ENCODE results near the gene THOC6. TPM values are rescaled to one million over a fixed set of nuclear protein-coding genes. Genes with fewer than 3 reads are reported as not detected.

Gene THOC6
- total and polyA plus RNA-seq, 9 of the 15 experiments (the other 6 are each of a cell fraction or from before 2014, with no cell fraction given): 2.5 to 65.4 (median 42.3) TPM

DNA sequence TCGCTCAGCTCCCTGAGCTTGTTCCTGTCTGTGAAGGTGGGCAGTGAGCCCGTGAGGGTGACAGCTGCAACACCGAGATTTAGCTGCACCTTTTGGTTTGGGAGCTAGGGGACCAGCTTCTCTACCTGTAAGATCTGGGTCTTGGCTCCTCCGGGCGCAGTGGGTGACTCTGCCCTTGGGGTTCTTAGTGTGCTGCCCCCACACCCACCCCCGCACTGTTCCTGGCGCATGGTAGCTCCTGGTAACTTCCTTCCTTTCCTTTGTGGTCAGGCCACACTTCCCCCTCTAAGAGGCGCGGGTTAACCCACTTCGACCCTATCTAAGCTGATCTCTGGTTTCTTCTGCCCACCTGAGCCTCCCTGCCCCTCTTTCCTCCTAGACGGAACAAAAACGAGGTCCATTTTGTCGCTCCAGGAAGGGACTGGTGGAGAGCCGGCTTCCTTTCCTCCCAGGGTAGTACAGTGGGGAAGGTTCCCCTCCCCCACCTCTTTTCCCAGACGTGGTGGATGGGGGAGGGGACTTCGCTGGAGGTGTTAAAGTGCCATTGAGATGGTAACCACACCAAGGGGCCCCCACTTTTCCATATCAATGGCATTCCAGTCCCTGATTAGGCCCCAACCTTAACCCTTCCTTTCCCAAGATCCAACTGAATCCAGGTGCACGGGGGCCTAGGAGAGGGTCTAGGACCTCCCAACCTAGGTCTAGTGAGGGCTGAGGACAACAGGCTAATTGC, 15.7 kb upstream of the THOC6 start (continued):
- TF ChIP-seq, protein P1, sequence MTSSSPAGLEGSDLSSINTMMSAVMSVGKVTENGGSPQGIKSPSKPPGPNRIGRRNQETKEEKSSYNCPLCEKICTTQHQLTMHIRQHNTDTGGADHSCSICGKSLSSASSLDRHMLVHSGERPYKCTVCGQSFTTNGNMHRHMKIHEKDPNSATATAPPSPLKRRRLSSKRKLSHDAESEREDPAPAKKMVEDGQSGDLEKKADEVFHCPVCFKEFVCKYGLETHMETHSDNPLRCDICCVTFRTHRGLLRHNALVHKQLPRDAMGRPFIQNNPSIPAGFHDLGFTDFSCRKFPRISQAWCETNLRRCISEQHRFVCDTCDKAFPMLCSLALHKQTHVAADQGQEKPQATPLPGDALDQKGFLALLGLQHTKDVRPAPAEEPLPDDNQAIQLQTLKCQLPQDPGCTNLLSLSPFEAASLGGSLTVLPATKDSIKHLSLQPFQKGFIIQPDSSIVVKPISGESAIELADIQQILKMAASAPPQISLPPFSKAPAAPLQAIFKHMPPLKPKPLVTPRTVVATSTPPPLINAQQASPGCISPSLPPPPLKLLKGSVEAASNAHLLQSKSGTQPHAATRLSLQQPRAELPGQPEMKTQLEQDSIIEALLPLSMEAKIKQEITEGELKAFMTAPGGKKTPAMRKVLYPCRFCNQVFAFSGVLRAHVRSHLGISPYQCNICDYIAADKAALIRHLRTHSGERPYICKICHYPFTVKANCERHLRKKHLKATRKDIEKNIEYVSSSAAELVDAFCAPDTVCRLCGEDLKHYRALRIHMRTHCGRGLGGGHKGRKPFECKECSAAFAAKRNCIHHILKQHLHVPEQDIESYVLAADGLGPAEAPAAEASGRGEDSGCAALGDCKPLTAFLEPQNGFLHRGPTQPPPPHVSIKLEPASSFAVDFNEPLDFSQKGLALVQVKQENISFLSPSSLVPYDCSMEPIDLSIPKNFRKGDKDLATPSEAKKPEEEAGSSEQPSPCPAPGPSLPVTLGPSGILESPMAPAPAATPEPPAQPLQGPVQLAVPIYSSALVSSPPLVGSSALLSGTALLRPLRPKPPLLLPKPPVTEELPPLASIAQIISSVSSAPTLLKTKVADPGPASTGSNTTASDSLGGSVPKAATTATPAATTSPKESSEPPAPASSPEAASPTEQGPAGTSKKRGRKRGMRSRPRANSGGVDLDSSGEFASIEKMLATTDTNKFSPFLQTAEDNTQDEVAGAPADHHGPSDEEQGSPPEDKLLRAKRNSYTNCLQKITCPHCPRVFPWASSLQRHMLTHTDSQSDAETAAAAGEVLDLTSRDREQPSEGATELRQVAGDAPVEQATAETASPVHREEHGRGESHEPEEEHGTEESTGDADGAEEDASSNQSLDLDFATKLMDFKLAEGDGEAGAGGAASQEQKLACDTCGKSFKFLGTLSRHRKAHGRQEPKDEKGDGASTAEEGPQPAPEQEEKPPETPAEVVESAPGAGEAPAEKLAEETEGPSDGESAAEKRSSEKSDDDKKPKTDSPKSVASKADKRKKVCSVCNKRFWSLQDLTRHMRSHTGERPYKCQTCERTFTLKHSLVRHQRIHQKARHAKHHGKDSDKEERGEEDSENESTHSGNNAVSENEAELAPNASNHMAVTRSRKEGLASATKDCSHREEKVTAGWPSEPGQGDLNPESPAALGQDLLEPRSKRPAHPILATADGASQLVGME (CRISPR knock-in tag; IDR thresholded peaks at IDR 0.05): no peak
- TF ChIP-seq SUPT5H (IDR thresholded peaks at IDR 0.05) (peak; percentile 47; the same call in 1 of the 2 replicates), RAD21 (CRISPR knock-in tag; conservative IDR thresholded peaks at IDR 0.05 in 1 of 2, IDR thresholded peaks at IDR 0.05 in 1 of 2) (no peak), RBM22 (IDR thresholded peaks at IDR 0.05; ENCODE audit: low read depth, low read length, poor library complexity, severe bottlenecking) (no peak), SNIP1 (IDR thresholded peaks at IDR 0.05; ENCODE audit: low read depth) (no peak), MCM7 (IDR thresholded peaks at IDR 0.05) (no peak), ZNF253 (CRISPR knock-in tag; conservative IDR thresholded peaks at IDR 0.05) (no peak), ZNF644 (tag; IDR thresholded peaks at IDR 0.05; ENCODE audit: low read depth) (no peak), ZFP36 (IDR thresholded peaks at IDR 0.05; ENCODE audit: low read depth, low read length, partially characterized antibody) (no peak), CCNT2 (IDR thresholded peaks at IDR 0.05; ENCODE audit: borderline replicate concordance, extremely low read depth, insufficient read length, low read depth, low read length) (no peak)
- TF ChIP-seq, protein P2, sequence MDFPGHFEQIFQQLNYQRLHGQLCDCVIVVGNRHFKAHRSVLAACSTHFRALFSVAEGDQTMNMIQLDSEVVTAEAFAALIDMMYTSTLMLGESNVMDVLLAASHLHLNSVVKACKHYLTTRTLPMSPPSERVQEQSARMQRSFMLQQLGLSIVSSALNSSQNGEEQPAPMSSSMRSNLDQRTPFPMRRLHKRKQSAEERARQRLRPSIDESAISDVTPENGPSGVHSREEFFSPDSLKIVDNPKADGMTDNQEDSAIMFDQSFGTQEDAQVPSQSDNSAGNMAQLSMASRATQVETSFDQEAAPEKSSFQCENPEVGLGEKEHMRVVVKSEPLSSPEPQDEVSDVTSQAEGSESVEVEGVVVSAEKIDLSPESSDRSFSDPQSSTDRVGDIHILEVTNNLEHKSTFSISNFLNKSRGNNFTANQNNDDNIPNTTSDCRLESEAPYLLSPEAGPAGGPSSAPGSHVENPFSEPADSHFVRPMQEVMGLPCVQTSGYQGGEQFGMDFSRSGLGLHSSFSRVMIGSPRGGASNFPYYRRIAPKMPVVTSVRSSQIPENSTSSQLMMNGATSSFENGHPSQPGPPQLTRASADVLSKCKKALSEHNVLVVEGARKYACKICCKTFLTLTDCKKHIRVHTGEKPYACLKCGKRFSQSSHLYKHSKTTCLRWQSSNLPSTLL (IDR thresholded peaks at IDR 0.05): 0 out of 2 replicates have a peak, but pooled peaks have one; percentile 35
- TF ChIP-seq, protein P3, sequence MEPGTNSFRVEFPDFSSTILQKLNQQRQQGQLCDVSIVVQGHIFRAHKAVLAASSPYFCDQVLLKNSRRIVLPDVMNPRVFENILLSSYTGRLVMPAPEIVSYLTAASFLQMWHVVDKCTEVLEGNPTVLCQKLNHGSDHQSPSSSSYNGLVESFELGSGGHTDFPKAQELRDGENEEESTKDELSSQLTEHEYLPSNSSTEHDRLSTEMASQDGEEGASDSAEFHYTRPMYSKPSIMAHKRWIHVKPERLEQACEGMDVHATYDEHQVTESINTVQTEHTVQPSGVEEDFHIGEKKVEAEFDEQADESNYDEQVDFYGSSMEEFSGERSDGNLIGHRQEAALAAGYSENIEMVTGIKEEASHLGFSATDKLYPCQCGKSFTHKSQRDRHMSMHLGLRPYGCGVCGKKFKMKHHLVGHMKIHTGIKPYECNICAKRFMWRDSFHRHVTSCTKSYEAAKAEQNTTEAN (CRISPR knock-in tag; IDR thresholded peaks at IDR 0.05): no peak
- TF ChIP-seq, protein P4, sequence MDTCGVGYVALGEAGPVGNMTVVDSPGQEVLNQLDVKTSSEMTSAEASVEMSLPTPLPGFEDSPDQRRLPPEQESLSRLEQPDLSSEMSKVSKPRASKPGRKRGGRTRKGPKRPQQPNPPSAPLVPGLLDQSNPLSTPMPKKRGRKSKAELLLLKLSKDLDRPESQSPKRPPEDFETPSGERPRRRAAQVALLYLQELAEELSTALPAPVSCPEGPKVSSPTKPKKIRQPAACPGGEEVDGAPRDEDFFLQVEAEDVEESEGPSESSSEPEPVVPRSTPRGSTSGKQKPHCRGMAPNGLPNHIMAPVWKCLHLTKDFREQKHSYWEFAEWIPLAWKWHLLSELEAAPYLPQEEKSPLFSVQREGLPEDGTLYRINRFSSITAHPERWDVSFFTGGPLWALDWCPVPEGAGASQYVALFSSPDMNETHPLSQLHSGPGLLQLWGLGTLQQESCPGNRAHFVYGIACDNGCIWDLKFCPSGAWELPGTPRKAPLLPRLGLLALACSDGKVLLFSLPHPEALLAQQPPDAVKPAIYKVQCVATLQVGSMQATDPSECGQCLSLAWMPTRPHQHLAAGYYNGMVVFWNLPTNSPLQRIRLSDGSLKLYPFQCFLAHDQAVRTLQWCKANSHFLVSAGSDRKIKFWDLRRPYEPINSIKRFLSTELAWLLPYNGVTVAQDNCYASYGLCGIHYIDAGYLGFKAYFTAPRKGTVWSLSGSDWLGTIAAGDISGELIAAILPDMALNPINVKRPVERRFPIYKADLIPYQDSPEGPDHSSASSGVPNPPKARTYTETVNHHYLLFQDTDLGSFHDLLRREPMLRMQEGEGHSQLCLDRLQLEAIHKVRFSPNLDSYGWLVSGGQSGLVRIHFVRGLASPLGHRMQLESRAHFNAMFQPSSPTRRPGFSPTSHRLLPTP (IDR thresholded peaks at IDR 0.05; ENCODE audit: borderline replicate concordance, extremely low read depth, insufficient read length): no peak

All from K562 (cell line).